ENCODE results near the gene PAIP2.

Gene PAIP2

GRCh38 chr5:139418793-139419192 is 77.1 kb downstream of the PAIP2 start:
- Histone ChIP-seq H3K9me3 (ENCODE audit: severe bottlenecking) (no peaks in the 10 kb centered on the region), H3K4me3 (ENCODE audit: severe bottlenecking) (no peak overlapping the region), H3K27me3 (ENCODE audit: insufficient read depth, poor library complexity, severe bottlenecking) (no peaks in the 10 kb centered on the region), H3K36me3 (ENCODE audit: low read depth) (peaks cover 13% of the 10 kb centered on the region; the same call in 1 of the 2 replicates), H3K27ac (ENCODE audit: poor library complexity, severe bottlenecking) (no peak overlapping the region), H3K4me1 (ENCODE audit: insufficient read depth, poor library complexity, severe bottlenecking) (no peaks in the 10 kb centered on the region)
- no peak for DNase-seq (ENCODE audit: low spot score)
- no peak for ATAC-seq (ENCODE audit: low read depth)
- no peak for TF ChIP-seq CTCF (IDR thresholded peaks at IDR 0.05; ENCODE audit: poor library complexity, severe bottlenecking)

All from RWPE2 (cell line).